Glutamatergic neuron (in vitro differentiated cells): ENCODE results near the gene TGFBI. TPM values are rescaled to one million over a fixed set of nuclear protein-coding genes. Genes with fewer than 3 reads are reported as not detected.

Experiments used
- DNase-seq: peaks from one replicate; pipeline ENCODE4 v3.0.0; 2022
- H3K27ac Mint-ChIP-seq: one replicate; pipeline ENCODE4 v1.8.0; 2020; ENCODE audit warnings: mild to moderate bottlenecking, mixed read lengths, inconsistent platforms; ENCODE audit not compliant: unreplicated experiment
- H3K27me3 Mint-ChIP-seq: one replicate; pipeline ENCODE4 v1.8.0; 2020; ENCODE audit warnings: mild to moderate bottlenecking, moderate library complexity, mixed read lengths, inconsistent platforms; ENCODE audit not compliant: unreplicated experiment
- H3K36me3 Mint-ChIP-seq: one replicate; pipeline ENCODE4 v1.8.0; 2020; ENCODE audit warnings: mild to moderate bottlenecking, mixed read lengths, inconsistent platforms; ENCODE audit not compliant: unreplicated experiment
- H3K4me1 Mint-ChIP-seq: one replicate; pipeline ENCODE4 v1.8.0; 2020; ENCODE audit warnings: mild to moderate bottlenecking, low read depth, mixed read lengths, inconsistent platforms; ENCODE audit not compliant: unreplicated experiment
- H3K4me3 Mint-ChIP-seq: one replicate; pipeline ENCODE4 v1.8.0; 2020; ENCODE audit warnings: mild to moderate bottlenecking, mixed read lengths, inconsistent platforms; ENCODE audit not compliant: unreplicated experiment
- H3K9me3 Mint-ChIP-seq: one replicate; pipeline ENCODE4 v1.8.0; 2020; ENCODE audit warnings: mild to moderate bottlenecking, moderate library complexity, mixed read lengths, inconsistent platforms; ENCODE audit not compliant: unreplicated experiment
- CTCF ChIP-seq: fragments of 200-600 bp; sonication (generic); IDR thresholded peaks from one replicate; pipeline ENCODE4 v1.5.0; 2021; ENCODE audit not compliant: partially characterized antibody, unreplicated experiment
- total RNA-seq: library from RNA; stranded (reverse); fragmentation: NEBNext Ultra II Directional; extraction: Animal tissue kit (Norgen Biotek cat#: 25700); gene quantifications from one replicate; pipeline ENCODE4 v1.2.1, GENCODE V29; 2021; ENCODE audit not compliant: unreplicated experiment

Gene TGFBI
- total RNA-seq, 1 donor from 2014 or later = 2.3 TPM

DNA sequence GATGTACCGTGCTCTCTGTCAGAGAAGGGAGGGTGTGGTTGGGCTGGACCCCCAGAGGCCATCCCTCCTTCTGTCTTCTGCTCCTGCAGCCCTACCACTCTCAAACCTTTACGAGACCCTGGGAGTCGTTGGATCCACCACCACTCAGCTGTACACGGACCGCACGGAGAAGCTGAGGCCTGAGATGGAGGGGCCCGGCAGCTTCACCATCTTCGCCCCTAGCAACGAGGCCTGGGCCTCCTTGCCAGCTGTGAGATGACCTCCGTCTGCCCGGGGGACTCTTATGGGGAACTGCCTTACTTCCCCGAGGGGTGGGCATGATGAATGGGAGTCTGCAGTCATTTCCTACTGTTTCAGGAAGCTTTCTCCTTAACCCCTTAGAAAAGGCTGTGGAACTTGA lies 17.5 kb downstream of the TGFBI start:
- peaks cover 8% of the 10 kb centered on the region for H3K9me3 Mint-ChIP-seq
- DNase-seq = no peak
- no peak overlapping the region for H3K27ac Mint-ChIP-seq
- TF ChIP-seq CTCF = no peak
- H3K4me1 Mint-ChIP-seq = peaks cover 10% of the 10 kb centered on the region
- peaks cover 1% of the 10 kb centered on the region for H3K27me3 Mint-ChIP-seq
- H3K36me3 Mint-ChIP-seq = peaks cover 5% of the 10 kb centered on the region
- no peak overlapping the region for H3K4me3 Mint-ChIP-seq

GRCh38 chr5:136047858-136048257 lies 19.1 kb downstream of the TGFBI start:
- H3K9me3 Mint-ChIP-seq = peaks cover 4% of the 10 kb centered on the region
- no peak overlapping the region for H3K27ac Mint-ChIP-seq
- no peak for DNase-seq
- peaks cover 1% of the 10 kb centered on the region for H3K27me3 Mint-ChIP-seq
- no peak overlapping the region for H3K4me3 Mint-ChIP-seq
- no peak for TF ChIP-seq CTCF
- H3K4me1 Mint-ChIP-seq = peaks cover 7% of the 10 kb centered on the region
- H3K36me3 Mint-ChIP-seq = peaks cover 5% of the 10 kb centered on the region

- H3K4me1 Mint-ChIP-seq = peaks cover under 1% of the 10 kb centered on the region
- TF ChIP-seq CTCF = no peak
- no peak overlapping the region for H3K27ac Mint-ChIP-seq
- H3K4me3 Mint-ChIP-seq = no peak overlapping the region
- H3K36me3 Mint-ChIP-seq = peaks cover 5% of the 10 kb centered on the region
- H3K27me3 Mint-ChIP-seq = peaks cover 1% of the 10 kb centered on the region
- H3K9me3 Mint-ChIP-seq = peaks cover 4% of the 10 kb centered on the region
- no peak for DNase-seq
Measured at GRCh38 chr5:136048966-136049365, 20.2 kb downstream of the TGFBI start.

DNA sequence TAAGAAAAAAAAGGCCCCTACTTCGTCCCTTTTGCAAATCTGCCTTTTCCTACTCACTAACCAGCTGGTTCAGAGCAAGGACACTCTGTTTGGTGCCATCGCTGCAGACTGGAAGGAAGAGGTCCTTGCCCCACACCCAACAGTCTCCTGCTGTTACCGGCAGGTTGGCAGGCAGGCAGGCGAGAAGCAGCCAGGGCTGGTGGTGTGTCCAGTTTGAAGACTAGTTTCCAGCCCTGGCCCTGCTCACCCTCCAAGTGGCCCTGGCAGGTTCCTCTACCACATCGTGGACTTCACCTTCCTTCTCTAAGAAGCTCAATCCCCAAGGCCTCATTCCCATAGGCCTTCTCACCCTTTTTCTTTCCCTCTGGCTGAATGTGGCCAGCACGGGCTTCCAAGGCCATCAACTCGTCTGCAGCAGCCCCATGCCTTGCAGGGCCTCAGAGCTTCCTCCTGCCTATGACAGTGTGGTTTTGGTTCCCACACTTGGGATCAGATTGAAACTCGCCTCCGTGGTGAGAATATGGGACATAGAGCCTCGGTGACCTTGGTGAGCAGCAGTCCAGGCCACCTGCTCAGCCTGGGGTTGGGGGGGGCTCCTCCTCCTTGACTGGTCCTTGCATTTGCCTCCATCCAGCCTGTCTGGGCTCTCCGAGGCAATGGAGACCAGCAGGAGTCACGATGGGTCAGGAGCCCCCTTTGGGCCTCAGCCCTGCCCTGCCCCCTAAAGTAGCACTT lies 22.9 kb downstream of the TGFBI start:
- Mint-ChIP-seq H3K4me3 (no peak overlapping the region), H3K27me3 (peaks cover 3% of the 10 kb centered on the region), H3K36me3 (peaks cover 5% of the 10 kb centered on the region), H3K27ac (no peak overlapping the region), H3K9me3 (peaks cover 4% of the 10 kb centered on the region), H3K4me1 (peaks cover 2% of the 10 kb centered on the region)
- DNase-seq = no peak
- no peak for TF ChIP-seq CTCF

- Mint-ChIP-seq H3K4me1 (peaks cover 9% of the 10 kb centered on the region), H3K36me3 (no peaks in the 10 kb centered on the region), H3K27me3 (peaks cover 3% of the 10 kb centered on the region), H3K9me3 (peaks cover 4% of the 10 kb centered on the region), H3K27ac (no peak overlapping the region), H3K4me3 (no peak overlapping the region)
- DNase-seq = no peak
- no peak for TF ChIP-seq CTCF
Measured at GRCh38 chr5:136052692-136053335, 24.0 kb downstream of the TGFBI start.
